ENCODE measurements around the gene UGT1A8.

Gene UGT1A8

GRCh38 chr2:233803292-233803911, 186.0 kb downstream of the UGT1A8 start:
- DNase-seq, result no peak

DNA sequence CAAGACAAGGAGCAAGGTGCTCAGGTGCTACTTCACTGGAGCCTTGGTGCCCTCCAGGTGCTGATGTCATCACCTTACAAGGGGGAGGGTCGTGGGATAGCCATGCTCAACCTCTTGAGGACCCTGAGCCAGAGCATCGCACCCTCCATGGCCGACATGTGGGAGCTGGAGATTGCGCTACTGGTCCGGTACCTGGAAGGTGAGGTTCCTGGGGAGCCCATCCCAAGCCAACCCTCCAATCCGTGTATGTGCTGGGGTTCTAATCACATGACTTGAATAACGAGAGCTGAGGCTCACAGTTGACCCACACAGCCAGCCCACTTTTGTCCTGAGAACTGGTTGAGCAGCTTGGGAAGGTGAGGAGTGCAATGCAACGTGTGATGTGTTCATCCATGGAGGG, 186.6 kb downstream of the UGT1A8 start:
- no peak for DNase-seq

- no peak for DNase-seq
Measured at GRCh38 chr2:233807215-233807865, 189.9 kb downstream of the UGT1A8 start.

DNA sequence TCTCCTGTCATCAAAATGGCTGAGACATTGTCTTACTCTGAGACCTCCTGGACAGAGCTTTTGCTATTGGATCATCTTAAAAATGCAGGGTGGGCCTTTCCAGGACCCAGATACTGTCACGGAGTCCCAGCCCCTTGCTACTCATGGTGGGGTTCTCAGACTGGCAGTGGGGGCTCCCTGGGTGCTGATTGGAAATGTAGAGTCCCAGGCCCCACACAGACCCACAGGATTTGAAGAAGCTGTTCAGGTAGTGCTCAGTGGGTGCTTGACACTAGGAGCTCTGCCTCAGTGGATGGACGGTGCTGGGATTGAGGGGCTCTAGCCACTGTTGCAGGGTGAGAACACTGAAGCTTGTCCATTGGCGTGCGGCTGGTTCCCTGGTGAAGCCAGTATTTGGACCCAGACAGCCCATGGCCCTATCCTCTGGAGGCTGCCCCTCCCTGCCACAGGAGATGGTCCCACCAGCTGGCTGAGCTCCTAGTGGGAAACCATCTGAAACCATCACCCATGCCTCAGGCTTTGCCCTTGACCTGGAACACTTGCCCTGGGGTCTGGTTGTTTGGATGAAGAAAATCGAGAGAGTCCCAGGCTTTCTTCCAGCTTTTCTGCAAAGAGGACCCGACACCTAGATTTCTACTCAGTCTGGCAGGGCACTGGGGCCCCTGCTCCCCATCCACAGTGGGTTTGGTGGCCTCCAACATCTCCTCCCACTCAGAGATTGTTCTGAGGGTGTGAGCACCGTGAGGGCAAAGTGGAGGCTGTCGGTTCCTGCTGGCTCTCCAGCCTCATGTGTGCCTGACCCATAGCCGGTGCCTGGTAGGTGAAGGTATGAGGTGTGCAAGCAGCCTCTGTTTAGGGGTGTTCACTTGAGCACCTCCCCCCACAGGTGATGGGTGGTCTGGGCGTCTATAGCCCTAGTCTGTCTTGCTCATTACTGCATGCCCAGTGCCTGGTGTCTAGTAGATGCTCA, 190.8 kb downstream of the UGT1A8 start:
- no peak for DNase-seq

- no peak for DNase-seq
Measured at GRCh38 chr2:233810385-233810784, 193.0 kb downstream of the UGT1A8 start.

- DNase-seq, result no peak
Measured at GRCh38 chr2:233811087-233811486, 193.7 kb downstream of the UGT1A8 start.

- no peak for DNase-seq
Measured at GRCh38 chr2:233811732-233812131, 194.3 kb downstream of the UGT1A8 start.

- DNase-seq, result no peak
Measured at GRCh38 chr2:233813236-233814055, 196.0 kb downstream of the UGT1A8 start.

DNA sequence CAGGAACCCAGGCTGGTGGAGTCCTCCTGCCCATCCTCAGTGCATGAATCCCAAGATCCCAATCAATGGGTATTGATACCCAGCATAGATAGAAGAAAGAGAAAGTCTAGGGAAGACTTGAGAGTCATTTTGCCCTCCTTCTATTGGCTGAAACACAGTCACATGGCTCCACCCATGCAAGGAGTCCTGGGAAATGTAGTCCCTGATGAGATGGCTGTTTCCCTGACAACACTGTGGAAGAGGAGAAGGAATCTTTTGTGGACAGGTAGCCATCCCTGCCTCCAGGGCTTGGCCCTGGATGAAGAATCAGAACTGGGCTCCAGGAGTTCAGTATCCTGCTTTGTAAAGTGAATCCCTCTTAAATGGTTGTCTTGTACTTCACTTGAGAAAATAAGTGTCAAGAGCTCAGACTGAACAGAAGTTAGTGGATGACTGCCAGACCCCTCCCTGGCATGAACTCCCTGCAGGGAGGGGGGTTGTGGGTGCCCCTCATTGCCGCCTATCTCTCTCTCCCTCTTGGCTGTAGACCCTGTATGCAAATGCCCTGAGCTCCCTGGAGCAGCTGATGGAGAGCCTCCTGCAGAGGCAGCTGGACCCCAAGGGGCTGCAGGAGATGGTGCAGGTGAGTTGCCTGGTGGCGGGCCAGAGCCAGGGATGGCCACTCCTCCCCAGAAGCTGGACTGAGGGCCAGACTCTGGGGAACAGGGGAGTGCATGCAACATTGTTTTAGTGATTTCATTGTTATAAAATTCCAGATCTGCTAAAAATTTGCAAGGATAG, 196.8 kb downstream of the UGT1A8 start:
- no peak for DNase-seq

GRCh38 chr2:233815861-233816260, 198.4 kb downstream of the UGT1A8 start:
- DNase-seq, result no peak

DNA sequence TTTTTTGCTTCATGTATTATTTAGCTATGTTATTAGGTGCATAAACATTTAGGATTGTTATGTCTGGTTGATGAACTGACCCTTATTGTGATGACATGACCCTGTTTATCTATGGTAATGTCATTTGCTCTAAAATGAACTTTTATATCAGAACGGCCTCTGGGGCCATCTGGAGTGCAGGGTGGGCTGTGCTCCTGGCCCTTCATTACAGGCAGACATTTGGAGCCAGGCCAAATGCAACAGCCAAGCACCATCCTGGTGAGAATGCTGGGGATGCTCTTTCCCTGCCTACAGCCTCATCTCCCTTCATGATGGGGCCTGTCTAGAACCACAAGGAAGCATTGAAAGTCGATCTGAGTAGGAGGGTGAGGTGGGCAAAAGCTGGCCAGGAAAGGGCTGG, 198.9 kb downstream of the UGT1A8 start:
- DNase-seq, result no peak

DNA sequence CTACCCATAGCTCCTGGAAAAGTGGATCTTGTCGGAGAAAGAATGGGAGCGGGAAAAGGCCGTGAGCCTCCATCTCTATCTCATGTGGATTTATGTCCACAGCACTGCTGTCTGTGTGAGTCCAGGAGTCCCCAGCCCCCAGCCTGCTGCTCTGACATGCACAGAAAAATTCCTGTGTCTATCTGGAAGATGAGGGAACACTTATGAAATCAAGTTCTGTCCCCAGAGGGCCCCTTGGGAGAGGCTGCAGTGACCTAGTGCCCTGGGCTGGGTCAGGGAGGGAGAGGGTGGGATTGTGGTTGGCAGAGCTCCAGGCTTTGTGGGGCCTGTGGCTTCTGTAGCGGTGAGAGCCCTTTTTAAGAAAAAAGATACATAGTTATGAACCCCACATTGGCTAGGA, 199.3 kb downstream of the UGT1A8 start:
- no peak for DNase-seq

- no peak for DNase-seq
Measured at GRCh38 chr2:233817361-233817911, 200.0 kb downstream of the UGT1A8 start.

GRCh38 chr2:233817995-233818638, 200.7 kb downstream of the UGT1A8 start:
- no peak for DNase-seq

GRCh38 chr2:233818639-233819621, 201.5 kb downstream of the UGT1A8 start:
- no peak for DNase-seq

DNA sequence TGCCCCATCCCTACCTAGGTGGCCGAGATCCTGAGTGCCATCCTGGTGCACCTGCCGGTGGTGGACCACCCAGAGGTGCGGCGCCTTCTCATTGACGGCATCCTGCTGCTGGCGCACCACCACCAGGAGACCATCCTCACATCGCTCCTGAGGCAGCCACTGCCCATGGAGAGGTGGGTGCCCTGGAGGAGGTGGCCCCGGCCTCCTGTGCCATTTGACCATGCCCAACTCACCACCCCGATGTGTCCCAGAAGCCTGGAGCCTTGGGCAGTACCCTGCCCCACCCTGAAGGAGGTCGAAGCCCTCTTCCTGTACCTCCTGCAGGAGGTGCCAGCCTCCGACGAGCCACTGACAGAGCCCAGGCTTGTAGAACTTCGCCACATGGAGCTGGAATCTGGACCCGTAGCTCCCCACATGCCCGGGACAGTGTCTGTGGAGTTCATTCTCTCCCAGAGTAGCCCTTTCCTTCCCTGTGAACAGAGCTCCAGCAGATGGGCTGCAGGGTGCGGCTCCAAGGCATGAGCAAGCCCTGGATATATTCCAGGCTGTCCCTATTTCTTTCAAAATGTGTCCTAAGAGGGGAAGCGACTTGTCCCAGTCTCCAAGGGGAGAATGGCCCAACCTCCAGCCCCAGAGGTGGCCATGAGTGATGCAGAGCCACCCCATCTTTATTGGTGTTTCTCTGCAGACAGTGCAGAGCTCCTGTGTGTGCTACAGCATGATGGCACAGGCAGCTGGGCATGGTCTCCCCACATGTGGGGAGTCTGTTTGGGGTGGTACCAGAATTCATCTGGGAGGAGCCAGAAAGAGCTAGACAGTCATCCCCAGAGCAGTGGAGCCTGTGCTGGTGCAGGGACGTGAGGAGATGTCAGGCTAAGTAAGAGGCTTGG, 202.7 kb downstream of the UGT1A8 start:
- no peak for DNase-seq

DNA sequence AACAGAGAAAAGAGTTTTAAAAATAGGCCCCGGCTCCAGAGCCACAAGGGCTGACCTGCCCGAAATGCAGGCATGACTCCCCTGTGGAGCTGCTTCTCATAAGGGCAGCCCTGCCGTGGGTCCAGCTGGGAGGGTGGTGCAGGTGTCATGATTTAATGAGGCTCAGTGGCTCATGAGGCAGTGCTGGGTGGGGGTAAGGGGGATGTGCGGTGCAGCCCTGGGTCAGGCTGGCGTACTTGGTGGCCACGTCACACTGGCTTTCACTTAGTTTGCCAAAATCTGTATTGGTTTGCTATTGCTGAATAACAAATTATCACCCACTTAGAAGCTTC, 203.3 kb downstream of the UGT1A8 start:
- DNase-seq, result no peak

DNA sequence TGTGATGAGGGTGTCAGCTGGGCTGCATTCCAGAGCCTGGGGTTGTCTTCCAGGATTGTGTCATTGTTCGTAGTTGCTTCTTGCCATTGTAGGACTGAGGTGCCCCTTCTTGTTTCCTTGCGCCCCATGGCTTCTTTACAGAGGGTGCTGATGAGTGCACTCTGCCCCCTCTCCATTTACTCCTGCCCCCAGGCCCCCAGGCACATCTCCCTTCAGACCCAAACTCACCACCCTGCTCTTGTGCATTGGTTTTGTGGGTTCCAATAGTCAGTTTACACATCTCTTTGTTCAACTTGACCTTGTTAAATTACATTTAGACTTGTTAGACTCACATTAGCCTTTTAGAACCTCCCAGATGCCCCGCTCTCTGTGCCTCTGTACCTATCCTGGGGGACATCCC, 203.8 kb downstream of the UGT1A8 start:
- DNase-seq, result no peak

DNA sequence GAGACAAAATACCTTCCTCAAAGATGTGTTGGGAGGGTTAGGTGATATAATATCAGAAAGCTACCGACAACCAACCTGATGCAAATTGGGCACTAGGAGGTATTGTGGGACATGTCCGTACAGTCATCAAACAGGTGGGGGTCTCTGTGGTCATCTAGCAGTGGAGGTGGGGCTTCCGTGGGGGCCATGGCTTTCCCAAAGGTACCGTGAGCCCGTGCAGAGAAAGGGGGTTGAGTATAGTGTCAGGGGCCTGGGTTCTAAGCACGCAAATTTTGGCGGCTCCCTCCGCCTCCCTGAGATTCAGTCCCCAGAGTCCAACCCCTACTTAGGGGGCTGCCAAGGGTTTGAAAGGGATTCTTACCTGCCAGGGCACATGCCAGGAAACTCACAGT, 204.3 kb downstream of the UGT1A8 start:
- DNase-seq, result no peak
